HG02642 (cell line): ENCODE data around the gene ASCC3.
A peak's percentile ranks its signal among the peaks of the same experiment; 100 is the strongest.
"Not testable (repeated sequence)": the region's sequence is repeated elsewhere in the genome, so short reads cannot be mapped to it uniquely, and the experiment has no call there.

Experiments
- ATAC-seq: cut with Tn5 transposase; IDR thresholded peaks from one replicate; pipeline ENCODE4 v1.9.1; 2021; ENCODE audit warnings: mild to moderate bottlenecking; ENCODE audit not compliant: unreplicated experiment, poor library complexity

ASCC3 gene

DNA sequence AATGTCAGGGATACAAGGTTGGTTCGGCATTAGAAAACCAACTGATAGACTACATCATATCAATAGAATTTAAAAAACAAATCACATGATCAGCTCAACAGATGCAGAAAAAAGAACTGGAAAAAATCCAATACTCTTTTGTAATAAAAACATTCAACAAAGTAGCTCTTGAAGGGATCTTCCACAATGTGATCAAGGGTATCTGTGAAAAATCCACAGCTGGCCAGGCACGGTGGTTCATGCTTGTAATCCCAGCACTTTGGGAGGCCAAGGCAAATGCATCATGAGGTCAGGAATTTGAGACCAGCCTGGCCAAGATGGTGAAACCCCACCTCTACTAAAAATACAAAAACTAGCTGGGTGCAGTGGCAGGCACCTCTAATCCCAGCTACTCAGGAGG lies 63.1 kb downstream of the ASCC3 start:
- ATAC-seq, result no peak

DNA sequence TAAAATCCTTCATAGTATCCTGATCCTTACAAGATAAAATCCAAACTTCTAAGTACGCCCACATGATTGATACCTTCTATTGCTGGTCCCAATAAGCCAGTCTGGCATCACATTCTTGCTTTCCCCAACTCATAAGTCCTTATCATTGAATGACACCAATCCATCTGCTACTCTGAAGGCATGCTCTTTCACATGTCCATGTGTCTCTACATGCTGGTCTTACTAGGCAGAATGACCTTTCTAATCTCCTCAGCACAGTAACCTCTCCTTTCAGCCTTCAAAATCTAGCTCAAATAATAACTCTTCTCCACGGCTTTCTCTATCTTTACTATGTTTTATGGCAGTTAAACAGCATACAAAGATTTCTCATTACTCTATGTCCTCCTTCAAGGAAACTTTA lies 71.1 kb downstream of the ASCC3 start:
- ATAC-seq, result no peak

DNA sequence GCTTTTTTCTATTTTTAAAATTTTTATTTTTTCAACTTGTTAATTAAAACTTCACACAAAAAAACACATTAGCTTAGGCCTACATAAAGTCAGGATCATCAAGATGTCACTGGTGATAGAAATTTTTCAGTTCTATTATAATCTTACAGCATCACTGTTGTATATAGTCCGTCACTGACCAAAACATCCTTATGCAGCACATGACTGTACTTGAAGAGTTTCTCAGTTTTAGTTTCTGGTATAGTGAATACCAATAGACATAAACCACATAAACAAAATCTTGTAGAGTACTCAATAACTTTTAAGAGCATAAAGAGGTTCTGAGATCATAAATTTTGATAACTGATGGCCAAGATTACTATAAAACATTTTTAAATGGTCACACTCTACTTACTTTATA lies 71.8 kb downstream of the ASCC3 start:
- ATAC-seq, result peak; percentile 64

DNA sequence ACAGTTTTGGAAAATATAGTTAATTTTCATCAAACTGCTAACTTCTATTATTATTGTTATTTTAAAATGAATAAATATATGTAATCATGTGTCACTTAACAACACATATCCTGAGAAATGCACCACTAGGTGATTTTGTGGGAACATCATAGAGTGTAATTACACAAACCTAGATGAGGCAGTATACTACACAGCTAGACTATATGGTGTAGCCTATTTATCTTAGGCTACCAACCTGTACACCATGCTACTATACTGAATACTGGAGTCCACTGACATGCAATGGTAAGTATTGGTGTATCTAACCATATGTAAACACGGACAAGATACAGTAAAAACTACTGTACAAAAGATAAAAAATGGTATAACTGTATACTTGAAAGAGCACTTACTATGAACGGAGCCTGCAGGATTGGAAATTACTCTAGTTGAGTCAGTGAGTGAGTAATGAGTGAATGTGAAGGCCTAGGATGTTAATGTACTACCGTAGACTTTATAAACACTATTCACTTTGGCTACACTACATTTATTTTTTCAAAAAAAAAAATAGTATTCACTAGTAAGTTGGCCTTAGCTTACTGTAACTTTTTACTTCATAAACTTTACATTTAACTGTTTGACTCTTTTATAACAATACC lies 72.4 kb downstream of the ASCC3 start:
- ATAC-seq, result no peak

DNA sequence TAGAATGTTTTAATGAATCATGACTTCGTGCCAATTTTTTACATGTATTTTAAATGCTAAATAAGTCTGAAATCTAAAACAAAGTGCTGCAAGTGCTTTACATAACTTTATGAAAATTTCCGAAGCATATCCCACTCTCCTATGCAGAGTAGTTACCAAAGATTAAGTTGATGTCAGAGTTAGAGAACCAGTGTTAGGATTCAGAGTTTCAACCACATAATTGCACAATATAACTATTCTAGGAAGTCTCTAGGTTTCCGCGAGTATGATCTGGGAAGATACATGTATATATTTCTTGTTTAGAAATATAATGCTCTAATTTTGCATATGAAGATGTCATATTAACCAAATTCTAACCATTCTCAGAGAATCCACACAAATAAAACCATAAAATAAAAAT lies 74.8 kb downstream of the ASCC3 start:
- no peak for ATAC-seq

DNA sequence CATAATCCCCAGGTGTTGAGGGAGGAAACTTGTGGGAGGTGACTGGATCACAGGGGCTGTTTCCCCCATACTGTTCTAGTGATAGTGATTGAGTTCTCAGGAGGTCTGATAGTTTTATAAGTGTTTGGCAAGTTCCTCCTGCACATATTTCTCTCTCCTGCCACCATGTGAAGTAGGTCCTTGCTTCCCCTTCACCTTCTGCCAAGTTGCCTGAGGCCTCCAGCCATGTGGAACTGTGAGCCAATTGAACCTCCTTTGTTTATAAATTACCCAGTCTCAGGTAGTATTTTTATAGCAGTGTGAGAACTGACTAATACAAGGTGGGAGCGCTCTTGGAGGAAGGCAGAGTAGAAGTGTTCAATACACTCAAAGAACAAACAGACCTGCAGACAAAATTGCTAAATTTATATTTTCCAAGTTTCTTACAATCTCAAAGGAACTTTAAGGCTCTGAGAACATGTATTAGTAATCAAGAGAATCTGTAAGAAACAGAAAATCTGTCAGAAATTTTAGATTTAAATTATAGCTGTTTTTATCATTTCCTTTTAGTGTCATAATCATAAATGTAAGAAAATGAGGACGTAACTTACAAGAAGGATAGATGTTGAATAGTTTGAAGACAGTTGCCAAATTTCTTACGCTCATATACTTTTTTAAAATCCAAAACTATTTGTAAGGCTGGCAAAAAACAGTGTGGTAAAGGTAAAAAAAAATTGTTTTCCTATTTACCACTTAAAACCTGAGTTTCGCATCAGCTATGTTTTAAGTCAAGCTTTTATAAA lies 77.7 kb downstream of the ASCC3 start:
- no peak for ATAC-seq

DNA sequence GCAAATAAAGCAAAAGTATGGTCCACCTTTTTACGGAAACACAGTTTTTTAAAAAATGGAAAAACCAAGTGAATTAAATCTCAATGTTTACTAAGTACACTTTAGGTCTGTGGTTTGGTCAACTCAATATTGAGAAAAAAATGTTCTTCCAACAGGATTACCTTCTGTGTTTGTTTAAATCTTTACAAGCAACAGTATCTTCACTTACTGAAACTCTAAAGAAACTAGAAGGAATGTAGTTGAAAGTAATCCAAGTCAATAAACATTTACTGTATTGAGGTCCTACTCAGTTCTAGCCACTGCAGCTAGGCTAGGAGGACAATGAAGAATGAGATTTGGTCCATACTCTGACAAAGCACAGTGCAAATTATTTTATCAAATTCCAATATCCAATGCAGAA lies 80.1 kb downstream of the ASCC3 start:
- no peak for ATAC-seq

DNA sequence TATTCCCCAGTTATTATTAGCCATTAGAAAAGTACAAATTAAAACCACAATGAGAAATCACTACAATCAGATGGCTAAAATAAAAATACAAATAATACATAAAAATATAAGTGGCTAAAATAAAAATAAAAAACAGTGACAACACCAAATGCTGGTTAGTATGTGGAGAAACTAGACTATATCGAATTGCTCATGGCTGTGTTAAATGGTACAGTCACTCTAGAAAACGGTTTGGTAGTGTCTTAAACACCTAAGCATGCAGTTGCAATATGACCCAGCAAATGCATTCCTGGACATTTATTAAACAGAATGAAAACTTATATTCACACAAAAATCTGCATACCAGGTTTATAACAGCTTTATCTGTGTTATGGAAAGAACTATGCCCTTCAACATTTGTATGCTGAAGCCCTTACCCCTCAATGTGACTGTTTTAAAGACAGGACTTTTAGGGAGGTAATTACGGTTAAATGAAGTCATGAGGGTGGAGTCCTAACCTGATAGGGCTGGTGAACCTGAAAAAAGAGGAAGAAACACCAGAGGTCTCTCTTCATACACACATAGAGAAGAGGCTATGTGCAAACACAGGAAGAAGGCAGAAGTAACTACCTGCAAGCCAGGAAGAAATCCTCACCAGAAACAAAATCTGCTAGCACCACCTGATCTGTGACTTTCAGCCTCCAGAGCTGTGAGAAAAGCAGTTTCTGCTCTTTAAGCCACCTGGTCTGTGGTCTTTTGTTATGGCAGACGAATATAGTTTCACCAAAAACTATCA lies 84.9 kb downstream of the ASCC3 start:
- peak; percentile 94 for ATAC-seq

DNA sequence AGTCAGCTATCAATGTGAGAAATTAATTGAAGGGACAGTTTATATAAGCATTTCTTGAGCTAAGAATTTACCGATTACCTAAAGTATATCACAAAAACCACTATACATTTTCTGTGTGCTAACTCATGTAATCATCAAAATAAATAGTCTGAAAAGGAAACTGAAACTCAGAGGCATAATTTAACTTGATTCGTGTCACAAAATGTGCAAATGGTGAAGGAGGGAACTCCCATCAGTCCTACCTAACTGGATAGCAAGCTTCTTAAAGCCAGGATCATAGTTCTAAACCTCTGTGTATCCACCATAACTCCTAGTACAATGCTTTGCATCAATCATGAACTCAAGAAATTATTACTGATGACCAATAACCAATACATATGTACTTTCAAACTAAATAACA lies 91.0 kb downstream of the ASCC3 start:
- no peak for ATAC-seq

DNA sequence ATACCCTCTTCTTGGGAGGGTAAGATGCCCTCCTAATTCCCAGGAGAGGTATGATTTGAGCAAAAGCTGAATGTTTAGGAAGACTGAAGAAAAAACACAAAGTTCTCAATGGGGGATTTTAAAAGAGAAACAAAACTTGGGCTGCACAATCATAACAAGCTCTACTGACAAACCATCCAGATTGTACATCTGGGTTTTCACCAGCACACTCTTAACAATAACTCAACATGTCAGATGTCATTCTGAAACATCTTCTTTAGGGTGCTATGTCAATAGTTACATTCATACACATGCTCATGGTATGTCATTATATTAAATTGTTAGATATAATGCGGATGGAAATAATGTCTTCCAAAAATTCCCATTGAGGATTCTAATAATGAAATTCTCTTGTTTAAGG lies 95.1 kb downstream of the ASCC3 start:
- ATAC-seq, result no peak

DNA sequence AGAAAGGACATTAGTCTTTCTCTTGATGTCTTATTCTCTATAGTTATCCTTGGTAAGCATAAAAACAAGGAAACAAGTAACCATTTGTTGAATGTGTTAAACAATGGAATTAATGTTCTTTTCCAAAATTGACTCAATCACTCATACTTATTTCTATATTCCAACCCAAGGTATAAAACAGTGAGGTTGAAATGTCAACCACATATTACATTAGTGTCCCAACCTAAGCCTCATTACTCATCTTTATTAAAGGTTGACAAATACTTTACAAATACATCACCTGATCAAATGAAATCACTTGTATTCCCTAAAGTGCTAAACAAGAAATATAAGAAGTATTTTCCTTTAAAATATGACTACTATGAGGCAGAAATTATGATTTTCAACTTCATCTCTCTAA lies 100.5 kb downstream of the ASCC3 start:
- no peak for ATAC-seq

DNA sequence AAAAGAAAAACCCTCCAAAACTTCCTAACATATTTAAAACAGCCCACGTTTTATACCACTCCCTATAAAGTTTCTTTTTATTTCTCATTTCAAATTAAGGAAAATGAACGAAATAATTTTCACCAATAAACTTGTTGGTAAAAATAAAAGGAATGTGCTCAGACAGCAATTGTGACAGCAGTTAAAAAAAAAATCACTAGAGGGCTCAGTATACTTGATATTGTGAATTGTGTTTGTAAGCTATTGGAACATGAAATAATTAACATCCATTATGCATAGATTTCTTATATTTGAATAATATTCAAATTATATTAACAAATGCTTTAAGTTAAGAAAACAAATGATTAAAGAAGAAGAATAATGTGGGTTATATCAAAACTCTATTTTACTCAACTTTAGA lies 105.5 kb downstream of the ASCC3 start:
- no peak for ATAC-seq

DNA sequence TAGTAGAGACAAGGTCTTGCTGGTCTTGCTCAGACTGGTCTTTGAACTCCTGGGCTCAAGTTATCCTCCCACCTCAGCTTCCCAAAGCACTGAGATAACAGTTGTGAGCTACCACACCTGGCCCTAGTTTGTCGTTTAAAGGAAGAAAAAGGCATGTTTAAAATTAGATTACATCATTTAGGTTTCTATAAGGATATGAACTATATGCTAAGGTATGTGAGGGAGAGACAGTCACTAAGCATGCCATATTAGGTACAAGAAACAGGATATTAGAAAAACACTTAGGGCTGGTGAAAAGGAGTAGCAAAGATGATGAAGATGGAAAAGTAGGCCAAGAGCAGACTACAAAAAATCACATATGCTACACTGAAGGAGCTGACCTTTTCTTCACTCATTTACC lies 106.4 kb downstream of the ASCC3 start:
- no peak for ATAC-seq

DNA sequence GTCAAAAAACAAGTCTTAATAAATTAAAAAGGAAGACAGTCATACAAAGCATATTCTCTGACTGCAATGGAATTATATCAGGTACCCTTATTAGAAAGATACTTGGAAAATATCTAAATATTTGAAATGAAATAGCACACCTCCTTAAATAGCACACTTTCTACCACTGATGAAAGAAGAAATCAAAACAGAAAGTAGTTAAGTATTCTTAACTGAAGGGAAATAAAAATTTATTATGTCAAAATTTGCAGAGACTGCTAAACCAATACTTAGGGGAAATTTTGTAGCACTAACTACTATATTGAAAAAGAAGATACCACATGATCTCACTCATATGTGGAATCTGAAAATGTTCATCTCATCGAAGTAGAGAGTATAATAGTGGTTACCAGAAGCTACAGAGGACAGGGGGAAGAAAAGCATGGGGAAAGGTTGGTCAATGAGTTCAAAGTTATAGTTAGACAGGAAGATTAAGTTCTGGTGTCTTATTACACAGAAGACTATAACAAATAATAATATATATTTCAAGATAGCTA lies 112.2 kb downstream of the ASCC3 start:
- no peak for ATAC-seq

DNA sequence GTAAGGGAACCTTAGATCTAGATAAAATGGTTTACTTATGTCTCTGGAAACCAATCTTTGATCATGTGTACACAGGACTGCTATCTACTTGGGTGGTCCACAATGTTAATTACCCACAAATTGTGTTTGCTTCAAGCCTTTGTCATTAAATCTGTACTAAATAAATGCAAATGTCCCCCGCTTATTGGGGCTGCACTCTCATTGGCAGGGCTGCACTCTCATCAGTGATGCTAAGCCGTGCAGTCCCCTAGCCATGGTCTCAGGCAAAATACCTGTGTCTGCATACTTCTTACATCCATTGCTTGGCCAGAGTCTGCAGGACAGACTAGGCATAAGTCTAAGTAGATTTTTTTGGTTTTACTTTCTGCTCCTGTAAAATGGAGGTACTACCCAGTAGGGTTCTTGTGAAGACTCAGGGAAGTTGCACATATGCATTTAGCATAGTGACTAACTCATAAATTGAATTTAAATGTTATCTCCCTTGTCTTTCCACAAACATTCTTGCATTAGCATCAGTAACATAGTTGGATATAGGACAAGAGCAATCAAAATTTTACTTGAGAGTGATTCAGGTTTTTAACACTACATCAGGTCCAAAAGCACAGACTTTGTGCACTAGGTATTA lies 117.4 kb downstream of the ASCC3 start:
- no peak for ATAC-seq

DNA sequence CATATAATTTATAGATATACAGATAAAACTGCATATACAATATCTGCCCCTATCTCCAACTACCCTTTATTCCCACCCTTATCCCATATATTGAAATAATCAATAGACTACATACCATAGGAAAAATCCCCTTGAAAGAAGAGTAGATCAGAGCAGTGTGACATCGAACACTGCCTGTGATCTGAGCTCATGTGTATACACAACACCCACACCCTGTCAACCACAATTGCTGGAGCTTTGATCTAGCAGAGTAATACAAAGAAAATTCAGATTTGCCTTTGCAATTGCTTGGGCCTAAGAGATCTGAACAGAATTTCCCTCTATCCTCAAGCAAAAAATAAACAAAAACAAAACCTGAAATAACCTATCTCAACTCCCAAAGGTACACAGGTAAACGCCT lies 119.3 kb downstream of the ASCC3 start:
- ATAC-seq, result no peak

DNA sequence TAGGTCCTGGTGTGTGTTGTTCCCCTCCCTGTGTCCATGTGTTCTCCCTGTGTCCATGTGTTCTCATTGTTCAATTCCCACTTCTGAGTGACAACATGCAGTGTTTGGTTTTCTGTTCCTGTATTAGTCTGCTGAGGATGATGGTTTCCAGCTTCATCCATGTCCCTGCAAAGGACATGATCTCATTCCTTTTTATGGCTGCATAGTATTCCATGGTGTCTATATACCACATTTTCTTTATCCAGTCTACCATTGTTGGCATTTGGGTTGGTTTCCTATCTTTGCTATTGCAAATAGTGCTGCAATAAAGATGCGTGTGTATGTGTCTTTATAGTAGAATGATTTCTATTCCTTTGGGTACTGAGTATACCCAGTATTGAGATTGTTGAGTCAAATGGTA lies 122.7 kb downstream of the ASCC3 start:
- not testable (repeated sequence) for ATAC-seq

DNA sequence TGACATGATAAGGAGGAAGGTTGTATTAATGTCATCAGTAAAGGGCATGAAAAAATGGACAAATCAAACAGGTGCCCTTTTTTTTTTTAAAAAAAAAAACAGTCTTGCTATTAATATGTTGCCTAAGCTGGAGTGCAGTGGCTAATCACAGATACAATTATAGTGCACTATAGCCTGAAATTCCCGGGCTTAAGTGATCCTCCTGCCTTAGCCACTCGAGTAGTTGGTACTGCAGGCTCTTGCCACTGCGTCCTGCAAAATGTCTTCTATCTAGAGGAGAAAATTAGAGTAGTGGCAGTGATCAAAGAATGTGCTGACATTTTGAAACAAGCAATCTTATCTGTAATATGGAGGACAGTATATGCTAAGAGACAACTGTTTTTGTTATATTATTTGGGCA lies 127.7 kb downstream of the ASCC3 start:
- ATAC-seq, result no peak

DNA sequence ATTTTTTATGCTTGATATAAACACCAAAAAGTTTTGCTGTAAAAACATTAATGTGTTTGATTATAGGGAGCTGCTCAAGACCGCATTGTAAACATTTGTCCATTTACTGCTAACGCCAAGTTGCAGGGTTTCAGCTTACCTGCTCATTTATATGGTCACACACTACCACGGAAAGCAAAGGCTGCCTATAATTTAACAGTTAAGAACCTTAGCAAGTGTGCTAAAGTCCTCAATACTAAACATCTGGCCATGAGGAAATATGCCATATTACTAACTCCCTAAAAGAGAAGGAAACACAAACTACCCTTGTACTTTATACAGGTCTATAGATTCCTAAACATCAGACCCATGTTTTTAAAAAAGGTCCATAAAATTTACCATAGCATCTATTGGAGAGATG lies 129.5 kb downstream of the ASCC3 start:
- no peak for ATAC-seq

DNA sequence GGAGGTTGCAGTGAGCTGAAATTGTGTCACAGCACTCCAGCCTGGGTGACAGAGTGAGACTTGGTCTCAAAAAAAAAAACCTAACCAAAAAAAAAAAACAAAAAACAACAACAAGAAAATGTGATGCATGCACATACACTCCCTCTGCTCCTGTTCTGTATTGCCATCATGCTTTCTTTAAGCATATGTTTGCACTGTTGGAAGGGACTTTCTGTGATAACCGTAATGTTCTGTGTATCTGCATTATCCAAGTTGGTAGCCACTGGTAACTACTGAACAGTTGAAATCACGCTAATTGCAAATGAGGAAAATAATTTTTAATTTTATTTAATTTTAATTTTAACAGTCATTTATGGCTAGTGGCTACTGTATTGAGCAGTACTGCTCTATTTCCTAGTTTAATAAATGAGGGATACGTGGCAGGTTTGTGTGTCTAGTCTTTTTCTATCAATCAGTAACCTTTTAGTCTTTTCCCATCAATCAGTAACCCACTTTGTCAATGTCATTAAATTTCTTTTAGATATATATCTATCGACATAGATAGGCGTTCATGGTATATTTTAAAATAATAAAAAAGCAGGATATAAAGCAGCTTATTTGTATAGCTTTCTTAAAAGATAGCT lies 135.6 kb downstream of the ASCC3 start:
- no peak for ATAC-seq
